CD1c-positive myeloid dendritic cell (primary cell): ENCODE data around the gene SDHA.
"Not testable (repeated sequence)": the region's sequence is repeated elsewhere in the genome, so short reads cannot be mapped to it uniquely, and the experiment has no call there.

Experiments
- DNase-seq: peaks from one replicate; pipeline ENCODE4 v3.0.0-alpha.2; 2016; ENCODE audit errors: extremely low spot score

SDHA gene

GRCh38 chr5:198516-199196, 19.5 kb upstream of the SDHA start:
- no peak for DNase-seq

- no peak for DNase-seq
These were observed 18.7 kb upstream of the SDHA start for GRCh38 chr5:199197-199949.

GRCh38 chr5:199950-200645, 18.0 kb upstream of the SDHA start:
- DNase-seq: no peak

GRCh38 chr5:200985-201384, 17.1 kb upstream of the SDHA start:
- DNase-seq: no peak

- no peak for DNase-seq
These were observed 16.4 kb upstream of the SDHA start for GRCh38 chr5:201672-202071.

- DNase-seq: no peak
These were observed 14.7 kb upstream of the SDHA start for GRCh38 chr5:203246-203930.

- no peak for DNase-seq
These were observed 14.1 kb upstream of the SDHA start for GRCh38 chr5:204001-204400.

- no peak for DNase-seq
These were observed 13.7 kb upstream of the SDHA start for GRCh38 chr5:204462-204861.

GRCh38 chr5:204966-205670, 13.0 kb upstream of the SDHA start:
- no peak for DNase-seq

GRCh38 chr5:206406-206805, 11.7 kb upstream of the SDHA start:
- DNase-seq: no peak

- DNase-seq: no peak
These were observed 11.1 kb upstream of the SDHA start for GRCh38 chr5:206927-207536.

GRCh38 chr5:207599-207998, 10.5 kb upstream of the SDHA start:
- no peak for DNase-seq

GRCh38 chr5:208449-209114, 9.5 kb upstream of the SDHA start:
- peak; percentile 59 for DNase-seq

GRCh38 chr5:213803-214395, 4.2 kb upstream of the SDHA start:
- DNase-seq: no peak

GRCh38 chr5:215256-215655, 2.9 kb upstream of the SDHA start:
- DNase-seq: not testable (repeated sequence)

- DNase-seq: not testable (repeated sequence)
These were observed 2.0 kb upstream of the SDHA start for GRCh38 chr5:216076-216475.

GRCh38 chr5:218457-219291, 554 bp downstream of the SDHA start:
- peak; percentile 40 for DNase-seq

GRCh38 chr5:219460-219863, 1.3 kb downstream of the SDHA start:
- DNase-seq: peak; percentile 19

GRCh38 chr5:219991-220390, 1.9 kb downstream of the SDHA start:
- peak; percentile 3 for DNase-seq
